Neural cell (in vitro differentiated cells): ENCODE data around the gene MGLL. TPM values are rescaled to one million over a fixed set of nuclear protein-coding genes. Genes with fewer than 3 reads are reported as not detected.
A peak's percentile ranks its signal among the peaks of the same experiment; 100 is the strongest.

ENCODE experiments used
- H2AFZ ChIP-seq: fragments of 200-600, 300-800 bp; sonication (generic), shearing (Covaris generic); 2 replicates; pipeline ENCODE4 v1.6.0; 2014; ENCODE audit warnings: low read depth, mild to moderate bottlenecking, antibody characterized with exemption, low read length, moderate library complexity
- H3F3A ChIP-seq: fragments of 200-600 bp; shearing (Covaris generic); 2 replicates; pipeline ENCODE4 v1.6.1; 2016; ENCODE audit warnings: mild to moderate bottlenecking, moderate library complexity, mixed read lengths, antibody characterized with exemption, low read length; ENCODE audit not compliant: insufficient read depth, poor library complexity, severe bottlenecking
- H3K27ac ChIP-seq: fragments of 200-600, 300-800 bp; sonication (generic), shearing (Covaris generic); 2 replicates; pipeline ENCODE4 v1.5.1; 2014; ENCODE audit warnings: mild to moderate bottlenecking, low read length, moderate library complexity
- H3K27me3 ChIP-seq: fragments of 300-800, 200-600 bp; sonication (generic), shearing (Covaris generic); 2 replicates; pipeline ENCODE4 v1.6.0; 2014; ENCODE audit warnings: mild to moderate bottlenecking, low read depth, low read length, moderate library complexity; ENCODE audit not compliant: insufficient read depth
- H3K36me3 ChIP-seq: fragments of 300-800, 200-600 bp; sonication (generic), shearing (Covaris generic); 2 replicates; pipeline ENCODE4 v1.5.1; 2014; ENCODE audit warnings: mild to moderate bottlenecking, antibody characterized with exemption, low read length, moderate library complexity; ENCODE audit not compliant: insufficient read depth
- H3K4me2 ChIP-seq: fragments of 300-800, 200-600 bp; sonication (generic), shearing (Covaris generic); 2 replicates; pipeline ENCODE4 v1.6.0; 2014; ENCODE audit warnings: mild to moderate bottlenecking, low read length
- H3K4me3 ChIP-seq: fragments of 300-800, 200-600 bp; sonication (generic), shearing (Covaris generic); 2 replicates; pipeline ENCODE4 v1.5.1; 2014; ENCODE audit warnings: mild to moderate bottlenecking, low read length, moderate library complexity
- H3K79me2 ChIP-seq: fragments of 200-600 bp; shearing (Covaris generic); replicated peaks from 2 replicates; pipeline ENCODE4 v1.6.0; 2014; ENCODE audit warnings: mild to moderate bottlenecking, low read length, moderate library complexity; ENCODE audit not compliant: insufficient read depth
- H3K9ac ChIP-seq: fragments of 300-800, 200-600 bp; sonication (generic), shearing (Covaris generic); 2 replicates; pipeline ENCODE4 v1.6.1; 2016; ENCODE audit warnings: mild to moderate bottlenecking, low read length, mixed read lengths
- H3K9me2 ChIP-seq: fragments of 200-600 bp; shearing (Covaris generic); 2 replicates; pipeline ENCODE4 v1.6.1; 2016; ENCODE audit warnings: mild to moderate bottlenecking, low read length, mixed read lengths; ENCODE audit not compliant: insufficient read depth
- H3K9me3 ChIP-seq: fragments of 200-600, 300-800 bp; sonication (generic), shearing (Covaris generic); 2 replicates; pipeline ENCODE4 v1.6.1; 2016; ENCODE audit warnings: mild to moderate bottlenecking, mixed run types, low read length, moderate library complexity, mixed read lengths
- H4K20me1 ChIP-seq: fragments of 200-600 bp; shearing (Covaris generic); 2 replicates; pipeline ENCODE4 v1.6.1; 2016; ENCODE audit warnings: mild to moderate bottlenecking, mixed run types; ENCODE audit not compliant: insufficient read depth
- CTCF ChIP-seq: fragments of 450-650 bp; IDR thresholded peaks from 2 replicates; pipeline ENCODE4 v1.5.1; 2014; ENCODE audit warnings: antibody characterized with exemption, mild to moderate bottlenecking, moderate library complexity; ENCODE audit not compliant: poor library complexity, severe bottlenecking
- EP300 ChIP-seq: fragments of 450-650 bp; conservative IDR thresholded peaks from 2 replicates; pipeline ENCODE4 v1.6.1; 2014; ENCODE audit warnings: antibody characterized with exemption, mild to moderate bottlenecking, moderate library complexity; ENCODE audit not compliant: poor library complexity, severe bottlenecking
- EZH2 ChIP-seq: fragments of 200-600, 300-800 bp; shearing (Covaris generic), sonication (generic); IDR thresholded peaks from 2 replicates; pipeline ENCODE4 v1.6.1; 2014; ENCODE audit warnings: antibody characterized with exemption, low read length, borderline replicate concordance, mild to moderate bottlenecking; ENCODE audit not compliant: insufficient read depth, poor library complexity, severe bottlenecking
- MXI1 ChIP-seq: fragments of 450-650 bp; conservative IDR thresholded peaks from 2 replicates; pipeline ENCODE4 v1.6.1; 2014; ENCODE audit warnings: antibody characterized with exemption, mild to moderate bottlenecking; ENCODE audit not compliant: poor library complexity, severe bottlenecking
- POLR2AphosphoS5 ChIP-seq: IDR thresholded peaks from 2 replicates; pipeline ENCODE4 v1.6.1; 2012
- RAD21 ChIP-seq: fragments of 450-650 bp; conservative IDR thresholded peaks from 2 replicates; pipeline ENCODE4 v1.6.1; 2014; ENCODE audit warnings: antibody characterized with exemption, mild to moderate bottlenecking, moderate library complexity
- SMC3 ChIP-seq: fragments of 450-650 bp; conservative IDR thresholded peaks from 2 replicates; pipeline ENCODE4 v1.6.1; 2014; ENCODE audit warnings: antibody characterized with exemption, mild to moderate bottlenecking, moderate library complexity; ENCODE audit not compliant: poor library complexity
- TAF1 ChIP-seq: IDR thresholded peaks from 2 replicates; pipeline ENCODE4 v1.6.1; 2012; ENCODE audit warnings: low read depth
- polyA plus RNA-seq: library from polyadenylated mRNA; depleted of rRNA; stranded (reverse); fragments of >200 nt; gene quantifications from 2 replicates; pipeline ENCODE4 v1.2.3, GENCODE V29; 2014
- TF ChIP-seq, protein P1 (sequence below): IDR thresholded peaks from 2 replicates; pipeline ENCODE4 v1.6.1; 2012; ENCODE audit warnings: borderline replicate concordance

MGLL gene
- polyA plus RNA-seq, 1 donor from 2014 or later, result 2.0 TPM

DNA sequence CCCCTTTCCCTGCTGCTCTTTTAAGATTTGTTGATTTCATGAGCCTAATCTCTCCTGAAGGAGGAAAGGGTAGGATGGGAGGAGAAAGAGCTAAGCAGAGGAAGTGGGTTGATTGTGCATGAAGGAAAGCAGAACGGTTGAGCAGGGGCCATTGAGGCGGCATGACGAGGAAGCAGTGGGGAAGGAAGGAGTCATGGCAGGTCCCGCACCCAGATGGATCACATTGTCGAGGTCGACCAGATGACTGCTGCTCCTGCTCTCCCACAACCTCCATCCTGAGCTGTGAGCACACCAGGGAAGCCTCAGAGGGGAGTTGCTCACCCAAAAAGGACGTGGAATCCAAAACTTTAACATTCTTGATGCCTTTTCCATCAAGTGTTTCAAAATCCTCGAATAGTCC is 106.8 kb downstream of the MGLL start:
- Histone ChIP-seq H3F3A (no peaks in the 10 kb centered on the region), H3K9me3 (no peaks in the 10 kb centered on the region), H3K9ac (no peak overlapping the region), H3K4me3 (no peak overlapping the region), H4K20me1 (no peaks in the 10 kb centered on the region), H3K79me2 (no peaks in the 10 kb centered on the region), H3K4me2 (no peak overlapping the region), H3K27me3 (no peaks in the 10 kb centered on the region), H2AFZ (no peak overlapping the region), H3K9me2 (no peaks in the 10 kb centered on the region), H3K36me3 (no peaks in the 10 kb centered on the region), H3K27ac (peak overlapping the region; percentile 27)
- TF ChIP-seq POLR2AphosphoS5 (no peak), MXI1 (no peak), SMC3 (no peak), TAF1 (no peak), CTCF (no peak), RAD21 (no peak), EZH2 (no peak), EP300 (no peak)
- TF ChIP-seq, protein P1, sequence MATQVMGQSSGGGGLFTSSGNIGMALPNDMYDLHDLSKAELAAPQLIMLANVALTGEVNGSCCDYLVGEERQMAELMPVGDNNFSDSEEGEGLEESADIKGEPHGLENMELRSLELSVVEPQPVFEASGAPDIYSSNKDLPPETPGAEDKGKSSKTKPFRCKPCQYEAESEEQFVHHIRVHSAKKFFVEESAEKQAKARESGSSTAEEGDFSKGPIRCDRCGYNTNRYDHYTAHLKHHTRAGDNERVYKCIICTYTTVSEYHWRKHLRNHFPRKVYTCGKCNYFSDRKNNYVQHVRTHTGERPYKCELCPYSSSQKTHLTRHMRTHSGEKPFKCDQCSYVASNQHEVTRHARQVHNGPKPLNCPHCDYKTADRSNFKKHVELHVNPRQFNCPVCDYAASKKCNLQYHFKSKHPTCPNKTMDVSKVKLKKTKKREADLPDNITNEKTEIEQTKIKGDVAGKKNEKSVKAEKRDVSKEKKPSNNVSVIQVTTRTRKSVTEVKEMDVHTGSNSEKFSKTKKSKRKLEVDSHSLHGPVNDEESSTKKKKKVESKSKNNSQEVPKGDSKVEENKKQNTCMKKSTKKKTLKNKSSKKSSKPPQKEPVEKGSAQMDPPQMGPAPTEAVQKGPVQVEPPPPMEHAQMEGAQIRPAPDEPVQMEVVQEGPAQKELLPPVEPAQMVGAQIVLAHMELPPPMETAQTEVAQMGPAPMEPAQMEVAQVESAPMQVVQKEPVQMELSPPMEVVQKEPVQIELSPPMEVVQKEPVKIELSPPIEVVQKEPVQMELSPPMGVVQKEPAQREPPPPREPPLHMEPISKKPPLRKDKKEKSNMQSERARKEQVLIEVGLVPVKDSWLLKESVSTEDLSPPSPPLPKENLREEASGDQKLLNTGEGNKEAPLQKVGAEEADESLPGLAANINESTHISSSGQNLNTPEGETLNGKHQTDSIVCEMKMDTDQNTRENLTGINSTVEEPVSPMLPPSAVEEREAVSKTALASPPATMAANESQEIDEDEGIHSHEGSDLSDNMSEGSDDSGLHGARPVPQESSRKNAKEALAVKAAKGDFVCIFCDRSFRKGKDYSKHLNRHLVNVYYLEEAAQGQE, result no peak

- Histone ChIP-seq H3F3A (no peaks in the 10 kb centered on the region), H3K4me2 (no peak overlapping the region), H3K9ac (no peak overlapping the region), H2AFZ (no peak overlapping the region), H4K20me1 (no peaks in the 10 kb centered on the region), H3K27me3 (no peaks in the 10 kb centered on the region), H3K9me3 (no peaks in the 10 kb centered on the region), H3K27ac (no peak overlapping the region), H3K36me3 (no peaks in the 10 kb centered on the region), H3K4me3 (no peak overlapping the region), H3K79me2 (no peaks in the 10 kb centered on the region), H3K9me2 (no peaks in the 10 kb centered on the region)
- TF ChIP-seq CTCF (no peak), SMC3 (no peak), EZH2 (no peak), EP300 (no peak)
Observed at GRCh38 chr3:127714866-127715265, 107.4 kb downstream of the MGLL start.
